GM18517 (cell line): ENCODE results near the gene CYP1B1.
"Not testable (repeated sequence)": the region's sequence is repeated elsewhere in the genome, so short reads cannot be mapped to it uniquely, and the experiment has no call there.

Experiments used
- ATAC-seq: cut with Tn5 transposase; IDR thresholded peaks from one replicate; pipeline ENCODE4 v1.9.1; 2021; ENCODE audit warnings: mild to moderate bottlenecking, moderate library complexity; ENCODE audit not compliant: unreplicated experiment

CYP1B1 gene

DNA sequence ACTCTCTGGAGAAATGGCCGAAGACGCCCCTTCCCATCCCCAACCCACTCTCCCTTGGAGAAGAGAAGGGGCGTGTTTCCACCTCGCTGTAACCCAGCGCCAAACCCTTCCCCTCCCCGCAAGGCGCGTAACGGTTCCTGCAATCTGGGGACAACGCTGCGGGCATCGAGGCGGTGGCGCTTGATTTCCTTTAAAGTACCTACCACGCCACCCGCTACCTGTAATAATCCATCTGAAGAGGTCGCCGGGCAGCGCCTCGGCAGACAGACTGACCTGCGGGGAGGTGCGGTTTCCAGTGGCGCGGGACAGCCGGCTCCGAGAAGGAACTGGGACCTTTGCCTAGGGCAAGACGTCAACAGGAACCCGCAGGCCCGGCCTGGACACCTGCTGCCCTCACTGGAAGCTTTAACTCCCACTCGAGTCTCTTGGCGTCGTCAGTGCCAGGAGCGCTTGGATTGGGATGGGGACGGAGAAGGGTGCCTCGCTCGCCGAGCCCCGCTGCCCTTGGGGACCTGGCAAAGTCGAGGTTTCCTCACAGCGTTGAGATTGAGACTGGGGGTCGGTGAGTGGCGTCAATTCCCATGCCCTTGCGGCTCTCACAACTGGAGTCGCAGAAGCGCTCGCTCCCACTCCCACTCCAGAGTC, at the start of gene CYP1B1:
CYP1B1 (minus strand) TSS at position 645 of the 645 bp plus-strand sequence. CDS start 763 bp downstream, outside the sequence.
- ATAC-seq: no peak

DNA sequence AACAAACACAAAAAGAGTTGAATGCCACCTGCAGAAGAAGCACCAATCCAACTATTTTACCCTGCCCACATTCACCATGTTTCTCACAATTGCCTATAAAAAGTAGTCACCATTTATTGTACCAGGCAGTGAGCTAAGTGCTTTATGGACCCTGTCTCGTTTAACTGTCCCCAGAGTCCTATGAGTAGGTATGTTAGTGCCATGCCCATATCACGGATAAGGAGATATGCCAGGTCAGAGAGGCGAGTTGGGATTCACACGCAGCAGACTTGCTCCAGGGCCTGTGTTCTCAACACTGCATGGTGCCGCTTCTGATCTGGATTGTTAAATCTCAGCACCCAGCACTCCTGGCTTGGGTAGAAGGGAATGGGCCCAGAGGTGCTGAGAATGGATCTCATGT, 49.1 kb upstream of the CYP1B1 start:
- no peak for ATAC-seq

DNA sequence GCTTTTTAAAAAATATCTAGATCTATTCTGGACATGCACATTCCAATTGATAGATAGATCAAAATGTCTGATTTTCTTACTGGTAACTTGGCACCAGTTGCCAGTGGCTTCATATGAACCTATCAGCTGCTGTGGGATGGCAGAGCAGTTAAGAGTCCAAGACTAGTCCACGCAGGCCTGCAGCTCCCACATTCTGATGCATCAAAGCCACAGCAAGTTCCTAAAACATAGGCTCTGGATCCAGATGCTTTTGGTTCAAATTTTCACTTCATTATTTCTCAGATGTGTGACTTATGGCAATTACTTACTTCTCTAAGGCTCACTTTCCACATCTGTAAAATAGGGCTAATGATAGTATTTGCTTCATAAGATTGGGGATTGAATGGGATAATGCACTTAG, 48.0 kb upstream of the CYP1B1 start:
- no peak for ATAC-seq

DNA sequence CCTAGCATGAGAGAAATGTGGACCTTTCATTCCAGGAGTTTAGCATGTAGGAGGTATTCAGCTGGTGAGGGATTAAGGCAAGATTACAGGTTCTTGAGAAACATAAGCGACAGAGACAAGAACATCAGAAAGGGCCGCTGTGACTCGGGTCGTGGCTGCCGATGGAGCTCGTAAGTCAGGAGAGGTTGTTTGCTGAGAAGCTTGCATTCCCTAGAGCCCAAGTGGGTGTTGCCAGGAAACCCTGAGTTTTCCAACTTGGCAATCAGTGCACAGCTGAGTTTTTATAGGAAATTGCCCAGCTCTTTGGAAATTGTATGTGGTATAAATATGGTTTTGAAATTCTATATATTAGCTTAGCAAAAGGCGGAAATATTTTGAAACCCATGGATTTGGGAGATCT, 46.4 kb upstream of the CYP1B1 start:
- ATAC-seq: no peak

DNA sequence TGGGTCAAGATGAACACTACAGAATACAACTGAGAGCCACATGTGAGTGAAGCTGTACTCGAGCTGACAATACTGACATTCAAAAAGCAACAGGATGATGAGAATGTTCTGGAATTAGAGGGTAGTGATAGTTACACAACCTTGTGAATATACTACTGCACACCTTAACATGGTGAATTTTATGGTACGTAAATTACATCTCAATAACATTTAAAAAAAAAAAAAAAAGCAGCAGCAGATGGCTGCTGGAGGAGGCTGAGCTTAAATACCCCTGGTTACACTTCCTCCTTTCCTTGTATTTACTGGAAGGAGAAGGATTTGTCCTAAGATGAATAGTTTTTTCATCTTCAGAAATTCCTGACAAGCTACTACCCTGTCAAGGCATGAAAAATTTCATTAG, 45.5 kb upstream of the CYP1B1 start:
- no peak for ATAC-seq

DNA sequence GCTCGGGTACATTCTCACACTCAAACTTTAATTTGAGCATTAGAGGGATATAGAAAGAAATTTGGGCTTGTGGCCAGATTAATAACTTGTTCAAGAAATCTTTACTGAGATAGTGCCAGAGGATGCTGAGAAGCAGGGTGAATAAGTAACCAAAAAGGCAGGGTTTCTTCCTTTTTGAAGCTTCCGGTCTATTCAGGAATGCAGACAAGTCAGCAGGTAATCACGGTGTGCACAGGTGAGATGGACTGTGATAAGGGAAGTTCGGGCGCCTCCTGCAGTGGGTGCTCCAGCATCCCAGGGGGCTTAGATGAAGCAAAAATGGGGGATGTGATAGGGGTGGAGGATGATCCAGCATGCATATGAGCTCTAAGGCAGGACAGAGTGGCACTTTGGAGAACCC, 44.9 kb upstream of the CYP1B1 start:
- ATAC-seq: no peak

DNA sequence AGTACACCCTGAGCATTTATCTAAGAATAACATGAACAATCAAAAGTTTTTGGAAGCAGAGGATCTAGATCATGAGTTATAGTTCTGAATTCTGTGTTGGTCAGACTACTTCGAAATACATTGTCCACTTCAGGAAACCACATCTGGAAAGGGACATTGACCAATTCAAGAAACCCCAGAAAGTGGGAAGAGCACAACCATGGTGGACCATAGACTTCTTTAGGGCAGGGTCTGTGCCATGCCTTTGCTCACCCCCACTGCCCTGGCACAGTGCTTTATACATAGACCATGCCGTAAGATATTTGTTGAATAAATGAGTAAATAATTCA, 44.3 kb upstream of the CYP1B1 start:
- ATAC-seq: no peak

DNA sequence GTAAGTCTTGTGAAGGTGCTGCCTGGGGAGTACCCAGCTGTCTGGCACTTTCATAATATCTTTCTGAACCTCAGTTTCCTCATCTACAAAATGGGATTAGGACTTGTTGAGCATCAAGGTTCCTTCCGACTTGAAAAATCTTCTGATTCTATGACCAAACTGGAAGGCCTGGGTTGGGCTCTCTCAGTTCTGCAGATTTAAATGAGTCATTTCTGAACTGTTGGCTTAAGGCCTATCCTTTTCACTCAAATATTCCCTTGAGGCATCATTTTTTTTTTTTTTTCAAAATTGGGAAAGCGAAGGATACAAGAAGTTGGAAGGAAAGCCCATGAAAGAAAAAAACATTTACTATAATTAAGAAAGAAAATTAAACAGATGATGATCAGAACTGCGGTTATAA, 40.8 kb upstream of the CYP1B1 start:
- ATAC-seq: no peak

DNA sequence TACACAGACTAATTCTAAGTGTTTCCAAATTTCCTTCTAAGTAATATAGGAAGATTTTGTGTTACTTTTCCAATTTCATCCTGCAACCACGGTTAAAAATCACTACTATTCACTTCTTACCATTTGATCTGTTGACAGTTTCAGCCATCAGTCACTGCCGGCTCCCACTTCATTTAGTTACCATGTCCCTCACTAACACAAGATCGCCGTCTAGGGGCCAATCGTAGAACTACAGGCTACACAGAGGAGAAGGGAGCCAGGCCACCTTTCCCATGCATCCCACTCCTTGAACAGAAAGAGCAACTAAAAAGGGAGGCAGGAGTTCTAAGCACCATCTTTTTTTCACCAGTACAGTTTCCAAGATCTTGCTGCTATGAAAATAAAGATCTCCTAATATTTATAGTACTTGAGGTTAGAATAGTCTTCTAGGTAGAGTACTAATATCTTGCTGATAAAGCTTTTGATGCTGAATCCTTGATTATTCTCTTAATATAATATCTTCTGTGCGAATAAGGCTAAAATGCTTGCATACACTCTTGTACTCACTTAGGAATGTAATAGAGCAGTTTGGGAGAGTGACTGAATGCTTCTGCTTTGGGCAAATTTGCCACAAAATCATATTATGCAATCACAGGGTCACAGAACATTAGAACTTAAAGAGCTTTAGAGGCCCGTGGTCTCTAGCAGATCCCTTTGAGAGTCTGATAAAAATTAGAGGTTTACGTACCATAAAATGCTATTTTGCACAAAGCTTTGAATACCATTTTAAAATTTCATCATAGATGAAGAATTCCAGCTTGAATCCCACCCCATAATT, 39.5 kb upstream of the CYP1B1 start:
- no peak for ATAC-seq

DNA sequence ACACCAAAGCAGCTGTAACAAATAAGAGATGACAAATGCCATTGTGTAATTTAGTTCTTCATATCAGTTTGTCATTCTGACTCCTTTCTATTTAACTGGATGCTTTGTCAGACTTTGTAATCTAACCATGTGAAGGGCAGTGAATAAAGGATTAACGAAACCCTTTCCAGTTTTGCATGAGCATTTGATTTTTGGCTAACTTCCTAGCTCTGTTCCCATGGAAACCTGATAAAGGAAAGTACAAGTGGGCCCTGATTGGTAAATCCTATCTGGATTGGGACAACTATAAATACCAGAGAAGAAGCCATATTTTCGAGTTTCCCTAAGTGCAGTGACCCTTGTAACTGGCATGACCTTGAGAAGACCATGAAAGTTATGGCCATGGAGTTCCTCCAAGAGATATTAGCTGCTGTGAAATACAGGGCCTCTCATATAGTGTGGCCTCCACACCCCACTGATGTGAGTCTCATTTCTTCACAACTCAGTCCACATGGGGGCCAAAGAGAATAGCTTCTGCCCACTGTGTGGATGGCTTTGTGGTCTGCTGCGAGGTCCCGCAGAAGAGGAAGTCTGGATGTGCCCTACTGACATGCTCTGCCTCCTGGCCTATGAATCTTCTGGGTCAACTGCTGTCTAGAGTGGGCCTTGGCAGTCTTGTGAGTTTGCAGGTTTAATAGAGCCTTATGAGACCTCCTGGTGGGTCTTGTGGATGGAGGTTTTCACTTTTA, 38.2 kb upstream of the CYP1B1 start:
- no peak for ATAC-seq

DNA sequence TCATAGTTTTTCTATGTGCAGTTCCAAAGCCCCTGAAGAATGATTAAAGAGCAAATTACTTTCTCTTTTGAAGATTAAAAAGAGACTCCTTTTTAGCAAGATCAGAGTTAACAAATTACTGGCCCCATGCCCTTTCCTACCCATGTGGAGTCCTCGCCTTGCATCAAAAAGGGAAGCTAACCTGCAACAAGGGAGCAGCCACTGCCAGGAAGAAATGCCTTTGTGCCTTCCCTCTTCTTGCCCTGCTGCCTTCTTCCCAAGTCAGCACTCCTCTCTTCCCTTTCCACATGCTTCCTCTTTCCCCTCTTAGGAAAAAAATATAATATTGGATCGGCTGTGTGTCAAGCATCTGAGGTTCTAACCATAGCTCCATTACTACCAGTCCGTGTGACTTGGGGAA, 37.1 kb upstream of the CYP1B1 start:
- ATAC-seq: no peak

DNA sequence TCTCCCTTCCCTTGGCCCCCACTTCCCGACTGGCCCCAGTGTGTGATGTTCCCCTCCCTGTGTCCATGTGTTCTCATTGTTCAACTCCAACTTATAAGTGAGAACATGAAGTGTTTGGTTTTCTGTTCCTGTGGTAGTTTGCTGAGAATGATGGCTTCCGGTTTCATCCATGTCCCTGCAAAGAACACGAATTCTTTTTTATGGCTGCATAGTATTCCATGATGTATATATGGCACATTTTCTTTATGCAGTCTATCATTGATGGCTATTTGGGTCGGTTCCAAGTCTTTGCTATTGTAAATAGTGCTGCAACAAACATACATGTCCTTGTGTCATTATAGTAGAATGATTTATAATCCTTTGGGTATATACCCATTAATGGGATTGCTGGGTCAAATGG, 35.4 kb upstream of the CYP1B1 start:
- not testable (repeated sequence) for ATAC-seq

DNA sequence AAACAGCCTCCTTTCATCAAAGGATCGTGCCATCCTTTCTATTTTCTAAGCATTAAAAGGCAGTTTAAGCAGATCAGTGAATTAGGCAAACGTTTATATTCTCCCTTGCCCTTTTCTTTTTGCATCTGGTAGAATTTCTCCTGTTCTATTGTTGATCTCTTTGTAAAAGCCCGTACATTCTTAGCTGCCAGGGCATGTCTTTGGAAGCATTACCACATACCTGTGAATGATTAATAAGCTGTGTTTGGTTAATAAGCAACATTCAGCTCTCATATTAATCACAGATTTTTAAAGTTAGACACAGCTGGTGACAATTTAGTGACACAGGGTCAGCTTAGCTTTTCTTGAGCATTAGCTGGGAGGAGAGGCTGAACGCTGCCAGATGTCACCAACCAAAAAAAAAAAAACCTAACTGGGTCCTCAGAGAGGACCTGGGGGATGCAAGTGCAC, 33.8 kb upstream of the CYP1B1 start:
- no peak for ATAC-seq

DNA sequence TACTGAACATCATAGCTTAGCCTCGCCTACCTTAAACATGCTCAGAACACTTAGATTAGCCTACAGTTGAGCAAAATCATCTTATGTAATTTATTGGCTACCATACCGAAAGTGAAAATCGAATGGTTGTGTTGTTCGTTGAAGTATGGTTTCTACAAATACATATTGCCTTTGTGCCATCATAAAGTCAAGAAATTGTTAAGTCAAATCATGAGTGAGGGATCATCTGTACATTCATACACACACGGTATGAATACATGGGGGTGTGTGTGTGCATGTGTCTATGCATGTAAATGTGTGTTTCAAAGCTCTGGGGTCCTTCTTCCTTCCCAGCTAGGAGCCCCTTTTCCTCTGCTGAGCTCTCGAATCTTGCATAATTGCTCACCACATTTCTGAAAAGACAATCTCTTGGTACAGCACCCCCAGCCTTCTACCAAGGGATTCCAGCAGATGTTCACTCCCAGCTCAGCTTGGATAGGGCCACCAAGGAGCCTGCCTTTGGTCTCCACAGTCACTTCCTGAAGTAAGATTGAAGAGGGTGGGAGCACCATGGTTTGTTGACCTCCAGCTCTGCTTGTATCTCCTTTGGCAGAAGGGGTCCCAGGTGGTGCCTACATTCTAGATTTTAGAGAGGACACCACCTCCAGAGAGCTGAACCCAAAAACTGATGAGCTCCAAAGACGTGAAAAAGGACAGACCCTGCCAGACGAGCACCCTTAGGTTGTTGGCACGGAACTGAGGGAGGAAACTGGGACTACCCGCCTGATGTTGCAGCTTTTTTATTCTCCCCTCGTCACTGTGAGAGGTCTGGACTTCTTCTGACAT, 33.2 kb upstream of the CYP1B1 start:
- no peak for ATAC-seq

DNA sequence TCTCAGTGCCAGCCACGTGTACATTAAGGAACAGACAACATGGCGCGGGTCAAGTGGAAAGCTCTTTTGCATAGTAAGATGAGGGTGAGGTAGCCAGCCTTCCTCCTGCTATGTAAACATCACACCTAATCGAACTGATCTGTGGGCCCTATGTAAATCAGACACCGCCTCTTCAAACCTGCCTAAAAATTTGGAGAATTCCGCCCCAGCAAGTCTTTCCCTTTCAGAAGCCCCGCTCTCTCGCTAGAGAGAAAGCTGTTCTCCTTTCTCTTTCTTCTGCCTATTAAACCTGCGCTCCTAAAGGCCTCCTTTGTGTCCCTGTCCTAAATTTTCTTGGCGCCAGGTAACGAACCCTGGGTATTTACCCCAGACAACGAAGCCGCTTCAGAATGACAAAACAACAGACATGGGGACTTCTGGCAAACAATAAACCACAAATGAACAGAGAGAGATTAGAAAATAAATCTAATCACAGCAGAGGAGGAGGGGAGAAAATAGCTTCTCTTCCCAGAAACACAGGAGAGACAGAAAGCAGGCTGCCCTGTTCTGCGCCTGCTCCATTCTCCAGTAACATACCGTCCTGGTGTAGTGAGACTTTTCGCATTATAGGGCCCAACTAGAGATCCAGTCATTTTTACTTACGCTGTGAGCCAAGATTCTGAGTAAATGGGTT, 31.9 kb upstream of the CYP1B1 start:
- ATAC-seq: no peak

DNA sequence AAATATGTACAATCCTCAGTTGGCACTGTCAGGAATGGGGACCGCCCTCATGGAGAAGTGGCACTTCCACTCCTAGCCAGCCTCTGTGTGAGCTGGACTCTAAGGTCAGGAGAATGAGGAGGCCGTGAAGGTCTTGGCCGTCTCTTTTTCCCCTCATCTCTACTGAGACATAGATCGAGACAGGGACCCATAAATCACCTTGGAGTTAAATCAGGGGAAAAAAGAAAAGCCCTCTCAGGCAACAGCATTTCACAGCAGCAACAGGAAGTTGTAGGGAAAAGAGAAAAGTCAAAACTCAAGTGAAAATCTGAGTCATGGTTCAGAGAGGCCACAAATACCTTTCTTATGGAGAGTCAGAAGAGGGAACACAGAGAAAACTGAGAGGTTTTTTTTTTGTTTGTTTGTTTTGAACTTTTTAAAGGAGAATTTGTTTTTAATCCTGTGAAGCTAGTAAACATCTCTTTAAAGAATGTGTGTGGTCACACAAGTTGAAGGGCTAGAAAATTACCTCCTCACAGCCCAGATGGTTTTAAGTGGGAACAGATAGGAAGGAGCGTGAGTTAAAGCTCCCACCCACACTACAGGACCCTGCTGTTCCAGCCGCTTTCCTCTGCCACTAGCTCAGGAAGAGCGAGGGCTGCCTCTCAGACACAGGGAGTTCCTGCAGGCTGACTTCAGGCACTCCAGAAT, 30.6 kb upstream of the CYP1B1 start:
- ATAC-seq: no peak

DNA sequence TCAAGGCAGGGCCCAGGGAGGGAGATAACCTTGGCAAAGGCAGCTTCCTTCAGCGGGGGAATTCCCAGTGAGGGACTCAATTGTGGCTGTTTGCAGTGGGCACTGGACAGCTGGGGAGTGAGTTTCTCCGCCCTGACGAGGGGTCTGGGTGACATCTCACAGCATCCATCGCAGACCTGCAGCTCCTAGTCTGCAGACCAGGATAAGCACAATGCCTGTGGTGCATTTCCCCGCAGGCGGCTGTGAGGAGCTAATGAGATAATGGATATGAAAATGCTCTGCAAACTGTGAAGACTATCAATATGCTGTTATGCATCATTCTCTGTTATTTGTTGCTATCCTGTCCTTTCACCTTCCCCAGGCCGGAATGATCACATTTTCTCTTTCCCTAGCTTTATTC, 30.0 kb upstream of the CYP1B1 start:
- no peak for ATAC-seq

DNA sequence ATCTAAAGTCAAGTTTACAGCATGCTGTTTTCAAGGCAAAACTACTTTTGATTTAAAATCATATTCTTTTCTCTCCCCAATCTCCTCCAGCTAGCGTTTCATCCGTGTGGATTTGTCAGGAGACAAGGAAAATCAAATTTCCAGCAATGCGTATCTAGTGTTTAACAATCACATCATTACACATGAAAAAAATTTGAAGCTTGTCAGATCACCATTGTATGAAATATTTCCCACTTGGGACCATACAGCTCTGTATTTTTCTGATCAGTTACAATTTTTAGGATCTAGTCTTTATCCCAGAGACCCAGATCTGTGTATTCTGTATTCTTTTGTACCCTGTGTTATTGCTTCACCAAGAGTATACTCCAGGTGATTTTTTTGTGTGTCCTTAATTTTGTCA, 28.6 kb upstream of the CYP1B1 start:
- ATAC-seq: no peak

DNA sequence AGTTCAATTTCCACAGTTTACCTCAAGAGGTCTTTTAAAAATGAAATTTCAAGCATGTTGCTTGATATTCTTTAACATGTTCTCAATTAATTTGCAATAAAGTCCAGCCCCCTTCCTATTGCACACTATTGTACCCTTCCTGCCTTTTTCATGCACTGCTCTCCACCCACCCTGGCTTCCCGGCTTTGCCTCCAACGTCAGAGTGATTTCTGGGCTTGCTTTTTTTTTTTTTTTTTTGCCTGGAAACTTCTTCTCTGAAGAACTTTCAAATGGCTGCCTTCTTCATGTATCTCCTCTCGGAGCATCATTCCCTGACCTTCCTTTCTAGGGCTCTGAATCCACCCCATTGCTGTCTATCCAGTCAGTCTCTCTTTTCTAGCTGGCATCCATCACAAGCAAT, 24.4 kb upstream of the CYP1B1 start:
- ATAC-seq: no peak
